SK-N-SH (cell line): ENCODE measurements around the gene ARGLU1. TPM values are rescaled to one million over a fixed set of nuclear protein-coding genes. Genes with fewer than 3 reads are reported as not detected.

Source experiments
- CTCF ChIA-PET: fragments of 300-600, 350-600 bp; formaldehyde crosslinking; extraction: SDS; loops from one replicate; lab custom pipeline; 2021; lab: Yijun Ruan, JAX
- POLR2A ChIA-PET: fragments of 350-600 bp; sonication (Branson Sonifier 250); formaldehyde crosslinking; extraction: SDS; loops from one replicate; lab custom pipeline; 2020; ENCODE audit warnings: antibody characterized with exemption, inconsistent platforms; lab: Yijun Ruan, JAX
- DNase-seq: peaks from one replicate; pipeline ENCODE4 v3.0.0; 2012
- H2AFZ ChIP-seq: fragments of 200-600 bp; sonication (generic); 2 replicates; pipeline ENCODE4 v1.8.1; 2016; ENCODE audit warnings: antibody characterized with exemption, mild to moderate bottlenecking, low read depth
- H3F3A ChIP-seq: fragments of 200-600 bp; sonication (generic); replicated peaks from 2 replicates; pipeline ENCODE3; 2016; ENCODE audit warnings: antibody characterized with exemption, mild to moderate bottlenecking; ENCODE audit not compliant: insufficient read depth
- H3K27ac ChIP-seq, 2 experiments: fragments of 200-500 bp in 1 of 2; fragments of 200-600 bp in 1 of 2; sonication (Bioruptor generic) in 1 of 2; sonication (generic), shearing (Covaris generic) in 1 of 2; 2 replicates each; pipeline versions ENCODE4 v1.5.1 to v1.6.1; 2014 to 2016; ENCODE audit warnings: low read depth in 2 of 2, inconsistent platforms in 1 of 2, low read length in 1 of 2, mild to moderate bottlenecking in 1 of 2, mixed read lengths in 1 of 2
- H3K27me3 ChIP-seq: fragments of 200-600 bp; sonication (generic), shearing (Covaris generic); 2 replicates; pipeline ENCODE4 v1.6.1; 2016; ENCODE audit warnings: mixed run types; ENCODE audit not compliant: insufficient read depth
- H3K36me3 ChIP-seq, 2 experiments: fragments of 200-500 bp in 1 of 2; fragments of 200-600 bp in 1 of 2; sonication (Bioruptor generic) in 1 of 2; sonication (generic) in 1 of 2; replicated peaks in 1 of 2; 2 replicates each; pipeline versions ENCODE3 to v1.5.1; 2014 to 2016; ENCODE audit warnings: low read length in 1 of 2, mild to moderate bottlenecking in 1 of 2; ENCODE audit not compliant: insufficient read depth in 2 of 2, control insufficient read depth in 1 of 2
- H3K4me1 ChIP-seq, 2 experiments: fragments of 200-500 bp in 1 of 2; fragments of 200-600 bp in 1 of 2; sonication (Bioruptor generic) in 1 of 2; sonication (generic), shearing (Covaris generic) in 1 of 2; 2 replicates each; pipeline versions ENCODE4 v1.5.1 to v1.6.1; 2014 to 2016; ENCODE audit warnings: low read depth in 1 of 2, low read length in 1 of 2, mixed run types in 1 of 2; ENCODE audit not compliant: insufficient read depth in 2 of 2, control insufficient read depth in 1 of 2
- H3K4me2 ChIP-seq: fragments of 200-600 bp; sonication (generic), shearing (Covaris generic); 2 replicates; pipeline ENCODE4 v1.6.1; 2017; ENCODE audit warnings: mixed run types
- H3K4me3 ChIP-seq, 2 experiments: fragments of 200-500 bp in 1 of 2; fragments of 200-600 bp in 1 of 2; sonication (Bioruptor generic) in 1 of 2; sonication (generic), shearing (Covaris generic) in 1 of 2; 2 replicates each; pipeline versions ENCODE4 v1.5.1 to v1.8.1; 2014 to 2016; ENCODE audit warnings: low read depth in 2 of 2, inconsistent platforms in 1 of 2, low read length in 1 of 2, mild to moderate bottlenecking in 1 of 2, mixed read lengths in 1 of 2, moderate library complexity in 1 of 2
- H3K79me2 ChIP-seq: fragments of 200-600 bp; sonication (generic); 2 replicates; pipeline ENCODE4 v1.8.1; 2017; ENCODE audit warnings: mild to moderate bottlenecking; ENCODE audit not compliant: insufficient read depth
- H3K9ac ChIP-seq: fragments of 200-600 bp; sonication (generic); 2 replicates; pipeline ENCODE4 v1.6.1; 2017; ENCODE audit warnings: mixed run types
- H3K9me2 ChIP-seq: fragments of 200-600 bp; sonication (generic); 2 replicates; pipeline ENCODE4 v1.6.1; 2017; ENCODE audit warnings: mixed run types
- H3K9me3 ChIP-seq: fragments of 200-600 bp; sonication (generic); 2 replicates; pipeline ENCODE4 v1.6.1; 2017; ENCODE audit warnings: mixed run types, mild to moderate bottlenecking, moderate library complexity
- H4K20me1 ChIP-seq: fragments of 200-600 bp; sonication (generic); 2 replicates; pipeline ENCODE4 v1.6.1; 2017; ENCODE audit warnings: mild to moderate bottlenecking, mixed run types; ENCODE audit not compliant: insufficient read depth
- CHD2 ChIP-seq: fragments of 150-350 bp; IDR thresholded peaks from 2 replicates; pipeline ENCODE4 v1.6.1; 2018; ENCODE audit warnings: low read length; ENCODE audit not compliant: partially characterized antibody
- CTCF ChIP-seq: fragments of 200-600 bp; sonication (generic); IDR thresholded peaks from 2 replicates; pipeline ENCODE4 v1.6.1; 2017; ENCODE audit warnings: antibody characterized with exemption, mild to moderate bottlenecking, moderate library complexity
- ELF1 ChIP-seq: IDR thresholded peaks from 2 replicates; pipeline ENCODE4 v1.4.0; 2012
- EP300 ChIP-seq, 2 experiments: IDR thresholded peaks; 2 replicates each; pipeline versions ENCODE4 v1.4.0 to v1.6.1; 2012; ENCODE audit warnings: borderline replicate concordance in 1 of 2, low read depth in 1 of 2, low read length in 1 of 2
- EZH2phosphoT487 ChIP-seq: fragments of 200-600 bp; sonication (generic); IDR thresholded peaks from 2 replicates; pipeline ENCODE4 v1.6.1; 2017; ENCODE audit warnings: low read depth, mixed run types, mild to moderate bottlenecking, antibody characterized with exemption, moderate library complexity, borderline replicate concordance
- FOSL2 ChIP-seq: IDR thresholded peaks from 2 replicates; pipeline ENCODE4 v1.4.0; 2012; ENCODE audit warnings: low read depth, mild to moderate bottlenecking, moderate library complexity, borderline replicate concordance
- FOXJ3 ChIP-seq: sonication (generic); formaldehyde crosslinking; IDR thresholded peaks from 2 replicates; pipeline ENCODE4 v1.5.1; 2020; ENCODE audit warnings: mild to moderate bottlenecking, missing genetic modification reagents
- FOXM1 ChIP-seq: IDR thresholded peaks from 2 replicates; pipeline ENCODE4 v1.4.0; 2012; ENCODE audit warnings: low read depth, mild to moderate bottlenecking
- GABPA ChIP-seq: IDR thresholded peaks from 2 replicates; pipeline ENCODE4 v1.4.0; 2012; ENCODE audit warnings: low read depth, mild to moderate bottlenecking
- JUND ChIP-seq: IDR thresholded peaks from 2 replicates; pipeline ENCODE4 v1.4.0; 2012
- MAX ChIP-seq: IDR thresholded peaks from 2 replicates; pipeline ENCODE4 v1.4.0; 2012; ENCODE audit warnings: low read depth
- MEF2A ChIP-seq: IDR thresholded peaks from 2 replicates; pipeline ENCODE4 v1.4.0; 2012; ENCODE audit warnings: low read depth, borderline replicate concordance
- MXI1 ChIP-seq: IDR thresholded peaks from 2 replicates; pipeline ENCODE4 v1.6.1; 2012; ENCODE audit warnings: mild to moderate bottlenecking, low read depth, low read length, improper control_type of control experiment
- NFIC ChIP-seq: IDR thresholded peaks from 2 replicates; pipeline ENCODE4 v1.4.0; 2012; ENCODE audit warnings: borderline replicate concordance
- NRF1 ChIP-seq: IDR thresholded peaks from 2 replicates; pipeline ENCODE4 v1.6.1; 2012; ENCODE audit warnings: low read depth, mild to moderate bottlenecking, low read length
- PBX3 ChIP-seq: IDR thresholded peaks from 2 replicates; pipeline ENCODE4; 2012
- POLR2AphosphoS5 ChIP-seq: IDR thresholded peaks from 2 replicates; pipeline ENCODE4 v1.6.1; 2012; ENCODE audit warnings: low read depth, low read length
- RAD21 ChIP-seq: IDR thresholded peaks from 2 replicates; pipeline ENCODE4 v1.6.1; 2012; ENCODE audit warnings: mild to moderate bottlenecking, low read length
- RCOR1 ChIP-seq: fragments of 150-350 bp; IDR thresholded peaks from 2 replicates; pipeline ENCODE4 v1.6.1; 2017; ENCODE audit warnings: antibody characterized with exemption, low read length
- RFX5 ChIP-seq: IDR thresholded peaks from 2 replicates; pipeline ENCODE4 v1.6.1; 2012; ENCODE audit warnings: mild to moderate bottlenecking, improper control_type of control experiment, low read length
- RXRA ChIP-seq: IDR thresholded peaks from 2 replicates; pipeline ENCODE4 v1.4.0; 2012; ENCODE audit warnings: low read depth, mild to moderate bottlenecking, borderline replicate concordance
- TAF1 ChIP-seq: IDR thresholded peaks from 2 replicates; pipeline ENCODE4 v1.6.1; 2012; ENCODE audit warnings: low read depth, mild to moderate bottlenecking, low read length, moderate library complexity, borderline replicate concordance
- TCF12 ChIP-seq: IDR thresholded peaks from 2 replicates; pipeline ENCODE4 v1.4.0; 2012
- TEAD4 ChIP-seq: IDR thresholded peaks from 2 replicates; pipeline ENCODE4 v1.4.0; 2012; ENCODE audit warnings: mild to moderate bottlenecking, borderline replicate concordance; ENCODE audit not compliant: insufficient read depth
- USF2 ChIP-seq: fragments of 150-350 bp; IDR thresholded peaks from 2 replicates; pipeline ENCODE4 v1.6.1; 2017; ENCODE audit warnings: antibody characterized with exemption, low read length, low read depth, borderline replicate concordance
- YY1 ChIP-seq: IDR thresholded peaks from 2 replicates; pipeline ENCODE4 v1.4.0; 2012; ENCODE audit warnings: low read depth, mild to moderate bottlenecking
- ZBTB33 ChIP-seq: IDR thresholded peaks from 2 replicates; pipeline ENCODE4 v1.4.0; 2012; ENCODE audit warnings: low read depth, borderline replicate concordance
- WGBS: methylation state at CpG from one replicate; pipeline ENCODE4 v1.1.6; 2017; ENCODE audit warnings: low lambda C conversion rate; 5-methylcytosine and 5-hydroxymethylcytosine counted together
- polyA plus RNA-seq, 3 experiments: library from polyadenylated mRNA; depleted of rRNA; stranded (reverse); fragments of >200 nt; gene quantifications; 2 replicates each; pipeline ENCODE4 v1.2.3, GENCODE V29; 2012

Gene ARGLU1
- polyA plus RNA-seq, 1 of the 3 experiments (the other 2 are of a cell fraction) = 101 TPM

GRCh38 chr13:106535552-106536243 is 32.2 kb downstream of the ARGLU1 start, which contains the start of gene EFNB2:
TSS of gene EFNB2 (minus strand) at chr13:106535662. CDS start at chr13:106534964, 698 bp downstream.
- Histone ChIP-seq H3K79me2 (peaks cover 16% of the 10 kb centered on the region; the same call in 1 of the 2 replicates), H3K36me3 (peaks cover 2 to 3% of the 10 kb centered on the region in 2 experiments), H3K9ac (no peak within 1 kb of the TSS), H4K20me1 (peaks cover 3% of the 10 kb centered on the region), H3K4me1 (peaks cover 0 to 13% of the 10 kb centered on the region in 2 experiments; a peak in 2 of 4 replicates), H3K9me2 (no peaks in the 10 kb centered on the region), H3K4me3 (peak within 1 kb of the TSS; percentile 76 to 77), H3K9me3 (no peaks in the 10 kb centered on the region), H3K27ac (peak within 1 kb of the TSS in 1 of 2 experiments; percentile 77; a peak in 1 of 4 replicates), H3K27me3 (no peaks in the 10 kb centered on the region), H2AFZ (peak within 1 kb of the TSS; percentile 57; the same call in 1 of the 2 replicates), H3F3A (peaks cover 27% of the 10 kb centered on the region), H3K4me2 (peak within 1 kb of the TSS; percentile 100)
- CTCF ChIA-PET = interaction anchor here (0.5 to 7.1 kb wide), 31 partner anchors 8 to 1964 kb away, joined by 3 to 58 read pairs (median 3); partner anchors contain the start of gene ARGLU1
- POLR2A ChIA-PET = interaction anchor here (0.6 to 0.9 kb wide), 2 partner anchors 14 to 27 kb away, joined by 3 to 4 read pairs; no protein-coding TSS in a partner anchor
- WGBS = 0% methylated on average over 7 of the region's 102 CpGs
- DNase-seq = peak; percentile 98
- no peak for TF ChIP-seq FOXM1
- no peak for TF ChIP-seq NFIC
- TF ChIP-seq EZH2phosphoT487 = no peak
- no peak for TF ChIP-seq USF2
- TF ChIP-seq MAX = peak; percentile 53; the same call in 1 of the 2 replicates
- no peak for TF ChIP-seq MEF2A
- no peak for TF ChIP-seq CTCF
- TF ChIP-seq RAD21 = peak; percentile 16
- peak; percentile 72 for TF ChIP-seq MXI1
- no peak for TF ChIP-seq YY1
- no peak for TF ChIP-seq JUND
- TF ChIP-seq PBX3 = peak; percentile 98
- no peak for TF ChIP-seq RFX5
- no peak for TF ChIP-seq ZBTB33
- TF ChIP-seq ELF1 = no peak
- TF ChIP-seq POLR2AphosphoS5 = peak; percentile 76
- no peak for TF ChIP-seq FOSL2
- TF ChIP-seq RXRA = no peak
- no peak for TF ChIP-seq RCOR1
- TF ChIP-seq EP300 (IDR thresholded peaks at IDR 0.05; ENCODE audit: borderline replicate concordance in 1 of 2, low read depth in 1 of 2, low read length in 1 of 2) = no peak
- peak; percentile 76; the same call in 1 of the 2 replicates for TF ChIP-seq TAF1
- no peak for TF ChIP-seq FOXJ3 (CRISPR knock-in tag)
- TF ChIP-seq CHD2 = peak; percentile 72
- TF ChIP-seq GABPA = no peak
- no peak for TF ChIP-seq TEAD4
- no peak for TF ChIP-seq TCF12
- TF ChIP-seq NRF1 = peak; percentile 44
